Measurements from ENCODE around the gene DNAJB12.
"Not testable (repeated sequence)": the region's sequence is repeated elsewhere in the genome, so short reads cannot be mapped to it uniquely, and the experiment has no call there.

The DNAJB12 gene

GRCh38 chr10:72349438-72349837 lies 5.3 kb downstream of the DNAJB12 start:
- no peaks in the 10 kb centered on the region for H3K27me3 ChIP-seq (ENCODE audit: control insufficient read depth, insufficient read depth, low read length)
- H3K4me3 ChIP-seq (ENCODE audit: low read depth, low read length), result no peak overlapping the region
- H3K4me1 ChIP-seq, result peaks cover 15% of the 10 kb centered on the region
- TF ChIP-seq CTCF (IDR thresholded peaks at IDR 0.05), result no peak
- no peaks in the 10 kb centered on the region for H3K36me3 ChIP-seq (ENCODE audit: control insufficient read depth, insufficient read depth, low read length)
- no peaks in the 10 kb centered on the region for H3K9me3 ChIP-seq (ENCODE audit: control insufficient read depth, low read length)
- H3K27ac ChIP-seq, result no peak overlapping the region
- H3K9ac ChIP-seq, result no peak overlapping the region
- H2AFZ ChIP-seq, result no peak overlapping the region
- peak overlapping the region; percentile 3 for H3K4me2 ChIP-seq (ENCODE audit: low read length)
- H3K79me2 ChIP-seq, result peaks cover 71% of the 10 kb centered on the region

- Histone ChIP-seq H3K9me3 (ENCODE audit: control insufficient read depth, low read length) (no peaks in the 10 kb centered on the region), H3K4me1 (peaks cover 11% of the 10 kb centered on the region), H3K4me2 (ENCODE audit: low read length) (no peak overlapping the region), H3K9ac (no peak overlapping the region), H3K79me2 (peaks cover 76% of the 10 kb centered on the region), H3K27me3 (ENCODE audit: control insufficient read depth, insufficient read depth, low read length) (no peaks in the 10 kb centered on the region), H3K4me3 (ENCODE audit: low read depth, low read length) (no peak overlapping the region), H3K27ac (no peak overlapping the region), H3K36me3 (ENCODE audit: control insufficient read depth, insufficient read depth, low read length) (no peaks in the 10 kb centered on the region), H2AFZ (no peak overlapping the region)
- TF ChIP-seq CTCF (IDR thresholded peaks at IDR 0.05), result no peak
These were observed 6.4 kb downstream of the DNAJB12 start for GRCh38 chr10:72348282-72348681.

- H3K79me2 ChIP-seq, result peaks cover 61% of the 10 kb centered on the region
- H3K36me3 ChIP-seq (ENCODE audit: control insufficient read depth, insufficient read depth, low read length); H2AFZ ChIP-seq; H3K4me3 ChIP-seq (ENCODE audit: low read depth, low read length); H3K4me1 ChIP-seq; H3K27ac ChIP-seq; H3K27me3 ChIP-seq (ENCODE audit: control insufficient read depth, insufficient read depth, low read length); H3K9me3 ChIP-seq (ENCODE audit: control insufficient read depth, low read length); H3K9ac ChIP-seq; H3K4me2 ChIP-seq (ENCODE audit: low read length): not testable (repeated sequence)
These were observed 8.6 kb downstream of the DNAJB12 start for GRCh38 chr10:72346117-72346516.

GRCh38 chr10:72344932-72345331 lies 9.8 kb downstream of the DNAJB12 start:
- H3K9me3 ChIP-seq (ENCODE audit: control insufficient read depth, low read length), result no peaks in the 10 kb centered on the region
- H3K4me3 ChIP-seq (ENCODE audit: low read depth, low read length), result no peak overlapping the region
- no peaks in the 10 kb centered on the region for H3K27me3 ChIP-seq (ENCODE audit: control insufficient read depth, insufficient read depth, low read length)
- peaks cover 53% of the 10 kb centered on the region for H3K79me2 ChIP-seq
- no peak overlapping the region for H3K27ac ChIP-seq
- no peak overlapping the region for H2AFZ ChIP-seq
- H3K36me3 ChIP-seq (ENCODE audit: control insufficient read depth, insufficient read depth, low read length), result no peaks in the 10 kb centered on the region
- no peaks in the 10 kb centered on the region for H3K4me1 ChIP-seq
- H3K4me2 ChIP-seq (ENCODE audit: low read length), result no peak overlapping the region
- H3K9ac ChIP-seq, result no peak overlapping the region
- TF ChIP-seq CTCF (IDR thresholded peaks at IDR 0.05), result no peak

DNA sequence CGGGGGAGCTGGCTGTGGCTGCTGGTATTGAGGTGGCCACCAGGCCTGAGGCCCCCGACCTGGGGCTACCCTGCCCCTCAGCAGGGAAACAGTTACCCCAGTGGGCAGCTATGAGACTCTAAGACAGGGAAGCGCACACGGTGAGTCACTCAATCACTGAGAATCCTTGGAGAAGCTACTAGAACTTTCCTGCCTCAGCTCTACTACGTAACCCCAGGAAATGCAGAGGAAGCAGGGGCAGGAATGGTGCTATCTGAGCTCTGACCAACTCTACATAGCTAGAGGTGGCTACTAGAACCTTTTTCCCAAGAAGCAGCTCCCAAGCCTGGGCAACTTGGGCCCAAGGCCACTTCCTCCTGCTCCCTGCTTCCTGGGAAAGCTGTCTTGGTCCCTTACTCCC lies 11.8 kb downstream of the DNAJB12 start:
- Histone ChIP-seq H3K27ac (no peak overlapping the region), H3K9me3 (ENCODE audit: control insufficient read depth, low read length) (no peaks in the 10 kb centered on the region), H2AFZ (no peak overlapping the region), H3K79me2 (peaks cover 32% of the 10 kb centered on the region), H3K36me3 (ENCODE audit: control insufficient read depth, insufficient read depth, low read length) (no peaks in the 10 kb centered on the region), H3K4me3 (ENCODE audit: low read depth, low read length) (no peak overlapping the region), H3K27me3 (ENCODE audit: control insufficient read depth, insufficient read depth, low read length) (no peaks in the 10 kb centered on the region), H3K4me2 (ENCODE audit: low read length) (no peak overlapping the region), H3K4me1 (peaks cover 2% of the 10 kb centered on the region), H3K9ac (no peak overlapping the region)
- TF ChIP-seq CTCF (IDR thresholded peaks at IDR 0.05), result no peak
